ENCODE results near the gene SLC9A3.

- TF ChIP-seq, protein P1, sequence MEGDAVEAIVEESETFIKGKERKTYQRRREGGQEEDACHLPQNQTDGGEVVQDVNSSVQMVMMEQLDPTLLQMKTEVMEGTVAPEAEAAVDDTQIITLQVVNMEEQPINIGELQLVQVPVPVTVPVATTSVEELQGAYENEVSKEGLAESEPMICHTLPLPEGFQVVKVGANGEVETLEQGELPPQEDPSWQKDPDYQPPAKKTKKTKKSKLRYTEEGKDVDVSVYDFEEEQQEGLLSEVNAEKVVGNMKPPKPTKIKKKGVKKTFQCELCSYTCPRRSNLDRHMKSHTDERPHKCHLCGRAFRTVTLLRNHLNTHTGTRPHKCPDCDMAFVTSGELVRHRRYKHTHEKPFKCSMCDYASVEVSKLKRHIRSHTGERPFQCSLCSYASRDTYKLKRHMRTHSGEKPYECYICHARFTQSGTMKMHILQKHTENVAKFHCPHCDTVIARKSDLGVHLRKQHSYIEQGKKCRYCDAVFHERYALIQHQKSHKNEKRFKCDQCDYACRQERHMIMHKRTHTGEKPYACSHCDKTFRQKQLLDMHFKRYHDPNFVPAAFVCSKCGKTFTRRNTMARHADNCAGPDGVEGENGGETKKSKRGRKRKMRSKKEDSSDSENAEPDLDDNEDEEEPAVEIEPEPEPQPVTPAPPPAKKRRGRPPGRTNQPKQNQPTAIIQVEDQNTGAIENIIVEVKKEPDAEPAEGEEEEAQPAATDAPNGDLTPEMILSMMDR (IDR thresholded peaks at IDR 0.05; ENCODE audit: low read depth, low read length, poor library complexity, severe bottlenecking): no peak
- no peak for TF ChIP-seq EZH2phosphoT487 (IDR thresholded peaks at IDR 0.05; ENCODE audit: borderline replicate concordance, low read length)
Observed at GRCh38 chr5:469752-470483, 54.3 kb downstream of the SLC9A3 start.
